HG03135 (cell line): ENCODE data around the gene GALR3.

ENCODE experiments used
- ATAC-seq: cut with Tn5 transposase; IDR thresholded peaks from one replicate; pipeline ENCODE4 v1.9.1; 2021; ENCODE audit warnings: mild to moderate bottlenecking, moderate library complexity; ENCODE audit not compliant: unreplicated experiment

GALR3 gene

GRCh38 chr22:37865510-37865909 is 42.3 kb downstream of the GALR3 start:
- ATAC-seq, result no peak

- ATAC-seq, result no peak
These were observed 47.1 kb downstream of the GALR3 start for GRCh38 chr22:37870273-37870672.
